Measurements from ENCODE around the gene ITPK1. TPM values are rescaled to one million over a fixed set of nuclear protein-coding genes. Genes with fewer than 3 reads are reported as not detected.

ITPK1 gene
- total and polyA plus RNA-seq, 10 of the 15 experiments (the other 5 are each of a cell fraction or from before 2014, with no cell fraction given) = 1.3 to 73.2 (median 27.0) TPM

GRCh38 chr14:92987148-92987570, 128.6 kb downstream of the ITPK1 start:
- no peaks in the 10 kb centered on the region for H3K79me2 ChIP-seq (ENCODE audit: control insufficient read depth, insufficient read depth, low read length)
- H3K27ac ChIP-seq (ENCODE audit: control insufficient read depth, insufficient read depth) = no peak overlapping the region
- ChIA-PET CTCF (interaction anchor here (1.0 kb wide), 1 partner anchor 126 kb away, joined by 3 read pairs; no protein-coding TSS in a partner anchor), SMC1A (ENCODE audit: uncharacterized antibody, unreplicated experiment) (no interaction called here), RAD21 (ENCODE audit: unreplicated experiment) (no interaction called here), POLR2A (no interaction called here)
- no peak overlapping the region for H3K4me2 ChIP-seq (ENCODE audit: control insufficient read depth, insufficient read depth)
- H4K20me1 ChIP-seq (ENCODE audit: control insufficient read depth, insufficient read depth) = no peaks in the 10 kb centered on the region
- intact Hi-C loops (cut with micrococcal nuclease; ENCODE audit: unreplicated experiment) (no loop called here), in situ Hi-C loops (cut with MboI) (no loop called here)
- no peaks in the 10 kb centered on the region for H3K4me1 ChIP-seq (ENCODE audit: control insufficient read depth, insufficient read depth, low read length)
- 100% methylated on average over 5 of the region's 5 CpGs for WGBS (ENCODE audit: insufficient coverage, insufficient replicate concordance, low lambda C conversion rate, missing lambda C conversion rate)
- H3K9ac ChIP-seq (ENCODE audit: control insufficient read depth, insufficient read depth, low read length) = no peak overlapping the region
- DNase-seq (ENCODE audit: low read depth, low spot score) (no peak), ATAC-seq (no peak), FAIRE-seq (no peak)
- no peak overlapping the region for H2AFZ ChIP-seq (ENCODE audit: control insufficient read depth, low read depth, low read length)
- no peak overlapping the region for H3K4me3 ChIP-seq
- no TSS peak for BruUV-seq (replicated peaks)
- no peaks in the 10 kb centered on the region; the same call in 2 of the 3 replicates for H3K9me3 ChIP-seq (replicated peaks; ENCODE audit: control insufficient read depth, insufficient read depth, low read length)
- TF ChIP-seq SMC3 (IDR thresholded peaks at IDR 0.05; ENCODE audit: borderline replicate concordance, low read length) (no peak), FOS (IDR thresholded peaks at IDR 0.05; ENCODE audit: borderline replicate concordance, extremely low read depth, insufficient read length) (no peak), FOXM1 (IDR thresholded peaks at IDR 0.05; ENCODE audit: low read depth, low read length) (no peak), HDAC2 (IDR thresholded peaks at IDR 0.05) (no peak), RBBP5 (conservative IDR thresholded peaks at IDR 0.05) (no peak)
- TF ChIP-seq, protein P1, sequence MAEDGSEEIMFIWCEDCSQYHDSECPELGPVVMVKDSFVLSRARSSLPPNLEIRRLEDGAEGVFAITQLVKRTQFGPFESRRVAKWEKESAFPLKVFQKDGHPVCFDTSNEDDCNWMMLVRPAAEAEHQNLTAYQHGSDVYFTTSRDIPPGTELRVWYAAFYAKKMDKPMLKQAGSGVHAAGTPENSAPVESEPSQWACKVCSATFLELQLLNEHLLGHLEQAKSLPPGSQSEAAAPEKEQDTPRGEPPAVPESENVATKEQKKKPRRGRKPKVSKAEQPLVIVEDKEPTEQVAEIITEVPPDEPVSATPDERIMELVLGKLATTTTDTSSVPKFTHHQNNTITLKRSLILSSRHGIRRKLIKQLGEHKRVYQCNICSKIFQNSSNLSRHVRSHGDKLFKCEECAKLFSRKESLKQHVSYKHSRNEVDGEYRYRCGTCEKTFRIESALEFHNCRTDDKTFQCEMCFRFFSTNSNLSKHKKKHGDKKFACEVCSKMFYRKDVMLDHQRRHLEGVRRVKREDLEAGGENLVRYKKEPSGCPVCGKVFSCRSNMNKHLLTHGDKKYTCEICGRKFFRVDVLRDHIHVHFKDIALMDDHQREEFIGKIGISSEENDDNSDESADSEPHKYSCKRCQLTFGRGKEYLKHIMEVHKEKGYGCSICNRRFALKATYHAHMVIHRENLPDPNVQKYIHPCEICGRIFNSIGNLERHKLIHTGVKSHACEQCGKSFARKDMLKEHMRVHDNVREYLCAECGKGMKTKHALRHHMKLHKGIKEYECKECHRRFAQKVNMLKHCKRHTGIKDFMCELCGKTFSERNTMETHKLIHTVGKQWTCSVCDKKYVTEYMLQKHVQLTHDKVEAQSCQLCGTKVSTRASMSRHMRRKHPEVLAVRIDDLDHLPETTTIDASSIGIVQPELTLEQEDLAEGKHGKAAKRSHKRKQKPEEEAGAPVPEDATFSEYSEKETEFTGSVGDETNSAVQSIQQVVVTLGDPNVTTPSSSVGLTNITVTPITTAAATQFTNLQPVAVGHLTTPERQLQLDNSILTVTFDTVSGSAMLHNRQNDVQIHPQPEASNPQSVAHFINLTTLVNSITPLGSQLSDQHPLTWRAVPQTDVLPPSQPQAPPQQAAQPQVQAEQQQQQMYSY (CRISPR knock-in tag; IDR thresholded peaks at IDR 0.05) = no peak
- H3K27me3 ChIP-seq (replicated peaks in 1 of 2; ENCODE audit: control insufficient read depth in 2 of 2, insufficient read depth in 2 of 2, low read length in 1 of 2) = no peaks in the 10 kb centered on the region
- H3K36me3 ChIP-seq (ENCODE audit: control insufficient read depth in 2 of 2, insufficient read depth in 2 of 2, low read length in 1 of 2) = peaks cover 0 to 18% of the 10 kb centered on the region in 2 experiments

Data from GM12878 (cell line).